HG03095 (cell line): ENCODE measurements around the gene NTNG1.

ENCODE experiments used
- ATAC-seq: cut with Tn5 transposase; IDR thresholded peaks from one replicate; pipeline ENCODE4 v1.9.1; 2021; ENCODE audit warnings: moderate library complexity; ENCODE audit not compliant: unreplicated experiment

NTNG1 gene

GRCh38 chr1:107389410-107390396, 248.9 kb downstream of the NTNG1 start:
- peak; percentile 76 for ATAC-seq

- ATAC-seq = no peak
These were observed 253.5 kb downstream of the NTNG1 start for GRCh38 chr1:107394301-107394700.

- no peak for ATAC-seq
These were observed 260.9 kb downstream of the NTNG1 start for GRCh38 chr1:107401704-107402103.

GRCh38 chr1:107404756-107405155, 263.9 kb downstream of the NTNG1 start:
- ATAC-seq = no peak

- no peak for ATAC-seq
These were observed 264.4 kb downstream of the NTNG1 start for GRCh38 chr1:107405236-107405635.

GRCh38 chr1:107407011-107407410, 266.2 kb downstream of the NTNG1 start:
- no peak for ATAC-seq

GRCh38 chr1:107413546-107413945, 272.7 kb downstream of the NTNG1 start:
- ATAC-seq = no peak

- ATAC-seq = no peak
These were observed 273.1 kb downstream of the NTNG1 start for GRCh38 chr1:107413951-107414350.

GRCh38 chr1:107414550-107414949, 273.7 kb downstream of the NTNG1 start:
- ATAC-seq = no peak

GRCh38 chr1:107415241-107415640, 274.4 kb downstream of the NTNG1 start:
- ATAC-seq = no peak

- no peak for ATAC-seq
These were observed 278.2 kb downstream of the NTNG1 start for GRCh38 chr1:107419003-107419402.

GRCh38 chr1:107422901-107423300, 282.1 kb downstream of the NTNG1 start:
- ATAC-seq = no peak

- ATAC-seq = peak; percentile 85
These were observed 289.8 kb downstream of the NTNG1 start for GRCh38 chr1:107430540-107431228.

GRCh38 chr1:107432108-107432507, 291.3 kb downstream of the NTNG1 start:
- no peak for ATAC-seq

GRCh38 chr1:107433068-107433467, 292.2 kb downstream of the NTNG1 start:
- no peak for ATAC-seq

GRCh38 chr1:107433635-107434360, 293.0 kb downstream of the NTNG1 start:
- no peak for ATAC-seq

- ATAC-seq = no peak
These were observed 293.5 kb downstream of the NTNG1 start for GRCh38 chr1:107434361-107434693.

GRCh38 chr1:107436552-107437241, 295.9 kb downstream of the NTNG1 start:
- ATAC-seq = no peak

GRCh38 chr1:107439567-107439966, 298.7 kb downstream of the NTNG1 start:
- ATAC-seq = no peak

GRCh38 chr1:107442551-107442950, 301.7 kb downstream of the NTNG1 start:
- ATAC-seq = no peak

GRCh38 chr1:107443027-107443426, 302.2 kb downstream of the NTNG1 start:
- no peak for ATAC-seq
